Heart left ventricle (tissue), 13 donors: ENCODE data around the gene MEI1.

Source experiments
- POLR2A ChIP-seq, 2 donors: fragments of 450-650 bp; IDR thresholded peaks; one replicate each; pipeline ENCODE4 v1.6.1; 2017; ENCODE audit warnings: antibody characterized with exemption in 2 of 2, mild to moderate bottlenecking in 2 of 2, moderate library complexity in 2 of 2
- TF ChIP-seq, protein P1 (sequence below), 12 donors: fragments of 200-600 bp; sonication (generic) in 4 of 12; IDR thresholded peaks; one replicate each; pipeline versions ENCODE4 v1.5.0 to v1.8.0; 2018 to 2022; ENCODE audit warnings: antibody characterized with exemption in 12 of 12, mild to moderate bottlenecking in 5 of 12
- donor health status: ischemic (EF 13 %, LVEDD 7.1; RV severe dilation, severe dysfunction).
- donor health status: DM: no; HTN: yes; CAD: no.
- donor health status: DM: no; HTN: no; CAD: no.
- donor health status: ischemic (EF 25% LVEDD 6.9; RV normal size, moderate dysfunction).
- donor health status: ischemic (EF 25% LVEDD 5.7; RV mildly dilated, moderate dysfunction).
- donor health status: ischemic (EF 35%, LVEDD 5.7; RV mildly dilated, moderate dysfunction).
- donor health status: nonischemic (EF 11% LVEDD 7.7; RV severe dilation, severe dysfunction).
- donor health status: DM: yes; HTN: yes; CAD: no.
- donor health status: PGD.
- donor health status: ischemic (EF 29% LVEDD 5.4; RV normal size, mild dysfunction).
- donor health status: nonischemic (EF 23%, LVEDD 6.1; RV moderate dilation, normal function).

DNA sequence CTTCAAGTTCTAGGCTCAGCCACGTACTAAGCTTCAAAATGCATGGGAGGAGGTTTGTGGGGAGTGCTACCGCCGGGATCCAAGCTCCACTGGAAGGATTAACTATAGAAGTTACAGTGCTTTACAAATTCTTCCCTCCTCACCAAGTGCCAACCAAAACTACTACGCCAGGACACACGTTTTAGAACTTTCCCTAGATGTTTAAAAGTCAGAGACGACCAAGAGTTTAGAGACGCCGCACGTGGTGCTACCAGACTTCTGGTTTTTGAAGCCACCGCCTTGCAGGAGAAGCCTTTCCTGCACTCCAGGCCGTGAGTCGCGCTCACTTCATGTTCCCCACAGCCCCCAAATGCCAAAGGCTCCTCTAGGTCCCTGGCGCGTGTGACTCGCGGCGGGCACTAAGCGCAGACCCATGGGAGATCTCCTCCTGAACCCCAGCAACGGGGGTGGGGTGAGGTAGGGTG is 11.4 kb upstream of the MEI1 start:
- TF ChIP-seq, protein P1, sequence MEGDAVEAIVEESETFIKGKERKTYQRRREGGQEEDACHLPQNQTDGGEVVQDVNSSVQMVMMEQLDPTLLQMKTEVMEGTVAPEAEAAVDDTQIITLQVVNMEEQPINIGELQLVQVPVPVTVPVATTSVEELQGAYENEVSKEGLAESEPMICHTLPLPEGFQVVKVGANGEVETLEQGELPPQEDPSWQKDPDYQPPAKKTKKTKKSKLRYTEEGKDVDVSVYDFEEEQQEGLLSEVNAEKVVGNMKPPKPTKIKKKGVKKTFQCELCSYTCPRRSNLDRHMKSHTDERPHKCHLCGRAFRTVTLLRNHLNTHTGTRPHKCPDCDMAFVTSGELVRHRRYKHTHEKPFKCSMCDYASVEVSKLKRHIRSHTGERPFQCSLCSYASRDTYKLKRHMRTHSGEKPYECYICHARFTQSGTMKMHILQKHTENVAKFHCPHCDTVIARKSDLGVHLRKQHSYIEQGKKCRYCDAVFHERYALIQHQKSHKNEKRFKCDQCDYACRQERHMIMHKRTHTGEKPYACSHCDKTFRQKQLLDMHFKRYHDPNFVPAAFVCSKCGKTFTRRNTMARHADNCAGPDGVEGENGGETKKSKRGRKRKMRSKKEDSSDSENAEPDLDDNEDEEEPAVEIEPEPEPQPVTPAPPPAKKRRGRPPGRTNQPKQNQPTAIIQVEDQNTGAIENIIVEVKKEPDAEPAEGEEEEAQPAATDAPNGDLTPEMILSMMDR (IDR thresholded peaks at IDR 0.05): no peak
- no peak for TF ChIP-seq POLR2A (IDR thresholded peaks at IDR 0.05)
